ENCODE measurements around the gene REEP3.

REEP3 gene

GRCh38 chr10:63591600-63592379 is 70.6 kb downstream of the REEP3 start:
- peak; percentile 27 for DNase-seq

GRCh38 chr10:63593576-63593975 is 72.4 kb downstream of the REEP3 start:
- peak; percentile 36 for DNase-seq

GRCh38 chr10:63595072-63595471 is 73.9 kb downstream of the REEP3 start:
- no peak for DNase-seq

- no peak for DNase-seq
Observed at GRCh38 chr10:63596924-63597323, 75.7 kb downstream of the REEP3 start.

GRCh38 chr10:63600540-63600939 is 79.3 kb downstream of the REEP3 start:
- DNase-seq, result no peak

- DNase-seq, result no peak
Observed at GRCh38 chr10:63603709-63604445, 82.7 kb downstream of the REEP3 start.

- no peak for DNase-seq
Observed at GRCh38 chr10:63605197-63605967, 84.2 kb downstream of the REEP3 start.

GRCh38 chr10:63608511-63608910 is 87.3 kb downstream of the REEP3 start:
- no peak for DNase-seq

- DNase-seq, result no peak
Observed at GRCh38 chr10:63611078-63611477, 89.9 kb downstream of the REEP3 start.

GRCh38 chr10:63614371-63614891 is 93.2 kb downstream of the REEP3 start:
- DNase-seq, result peak; percentile 71

- no peak for DNase-seq
Observed at GRCh38 chr10:63618552-63618951, 97.4 kb downstream of the REEP3 start.

- no peak for DNase-seq
Observed at GRCh38 chr10:63619426-63619825, 98.2 kb downstream of the REEP3 start.

GRCh38 chr10:63622097-63622496 is 100.9 kb downstream of the REEP3 start:
- no peak for DNase-seq

- no peak for DNase-seq
Observed at GRCh38 chr10:63624701-63625100, 103.5 kb downstream of the REEP3 start.

- no peak for DNase-seq
Observed at GRCh38 chr10:63627396-63627795, 106.2 kb downstream of the REEP3 start.

GRCh38 chr10:63627881-63628296 is 106.7 kb downstream of the REEP3 start:
- no peak for DNase-seq

GRCh38 chr10:63628526-63629362 is 107.5 kb downstream of the REEP3 start:
- DNase-seq, result peak; percentile 29

- peak; percentile 100 for DNase-seq
Observed at GRCh38 chr10:63629363-63630084, 108.3 kb downstream of the REEP3 start.

GRCh38 chr10:63630085-63630930 is 109.1 kb downstream of the REEP3 start:
- DNase-seq, result peak; percentile 93

- peak; percentile 30 for DNase-seq
Observed at GRCh38 chr10:63630931-63631680, 109.9 kb downstream of the REEP3 start.

Data from fibroblast of upper back skin (primary cell).